GF-D8 (cell line): ENCODE results near the gene CASP9.

ENCODE experiments used
- DNase-seq: peaks from one replicate; lab custom pipeline; 2025; lab: John Stamatoyannopoulos, UW

Gene CASP9

DNA sequence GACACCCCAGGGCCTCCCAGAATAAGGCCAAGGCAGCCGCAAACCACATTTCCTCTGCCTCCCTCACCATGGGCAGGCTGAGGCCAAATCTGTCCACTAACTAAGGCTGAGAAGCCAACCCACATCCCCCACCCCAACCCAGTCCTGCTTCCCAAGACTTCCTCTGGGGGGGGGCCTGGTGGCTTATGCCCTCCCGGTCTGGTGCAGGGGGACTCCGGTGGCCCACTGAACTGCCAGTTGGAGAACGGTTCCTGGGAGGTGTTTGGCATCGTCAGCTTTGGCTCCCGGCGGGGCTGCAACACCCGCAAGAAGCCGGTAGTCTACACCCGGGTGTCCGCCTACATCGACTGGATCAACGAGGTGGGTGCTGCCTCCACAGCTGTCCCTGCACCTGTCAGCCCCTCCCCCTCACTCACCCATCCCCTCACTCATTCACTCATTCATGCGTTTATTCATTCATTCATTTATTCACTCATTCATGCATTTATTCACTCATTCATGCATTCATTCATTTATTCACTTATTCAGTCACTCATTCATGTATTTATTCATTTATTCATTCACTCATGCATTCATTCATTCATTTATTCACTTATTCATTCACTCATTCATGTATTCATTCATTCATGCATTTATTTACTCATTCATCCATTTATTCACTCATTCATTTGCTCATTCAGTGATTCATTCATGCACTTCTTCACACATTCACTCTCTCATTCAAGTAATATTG, 78.5 kb downstream of the CASP9 start:
- DNase-seq: no peak

- no peak for DNase-seq
Observed at GRCh38 chr1:15444468-15445389, 79.3 kb downstream of the CASP9 start.

- DNase-seq: no peak
Observed at GRCh38 chr1:15443281-15443680, 80.7 kb downstream of the CASP9 start.

- no peak for DNase-seq
Observed at GRCh38 chr1:15442759-15443158, 81.3 kb downstream of the CASP9 start.

- DNase-seq: no peak
Observed at GRCh38 chr1:15442119-15442518, 81.9 kb downstream of the CASP9 start.
